GM12878 (cell line): ENCODE data around the gene SNRPA. TPM values are rescaled to one million over a fixed set of nuclear protein-coding genes. Genes with fewer than 3 reads are reported as not detected.

ENCODE experiments used
- BCLAF1 ChIP-seq: fragments of 450-650 bp; IDR thresholded peaks from 2 replicates; pipeline ENCODE4 v1.6.1; 2017; ENCODE audit warnings: antibody characterized with exemption, mild to moderate bottlenecking, moderate library complexity
- CBX3 ChIP-seq: fragments of 200-600 bp; sonication (generic); IDR thresholded peaks from 2 replicates; pipeline ENCODE4 v1.6.1; 2016; ENCODE audit warnings: low read depth, borderline replicate concordance
- CBX5 ChIP-seq: sonication (generic); IDR thresholded peaks from 2 replicates; pipeline ENCODE4 v1.6.1; 2016; ENCODE audit warnings: low read depth, moderate library complexity, mild to moderate bottlenecking, inconsistent platforms
- CREB1 ChIP-seq: IDR thresholded peaks from 2 replicates; pipeline ENCODE4 v1.6.1; 2012; ENCODE audit warnings: low read depth, mild to moderate bottlenecking, inconsistent platforms
- DPF2 ChIP-seq: fragments of 450-650 bp; IDR thresholded peaks from 2 replicates; pipeline ENCODE4 v1.6.1; 2017; ENCODE audit warnings: mild to moderate bottlenecking
- ELK1 ChIP-seq: IDR thresholded peaks from 2 replicates; pipeline ENCODE4 v1.6.1; 2012; ENCODE audit warnings: low read depth, low read length, improper control_type of control experiment
- FOS ChIP-seq: IDR thresholded peaks from 3 replicates; pipeline ENCODE4 v1.6.1; 2011; ENCODE audit warnings: borderline replicate concordance; ENCODE audit not compliant: insufficient read length; ENCODE audit errors: extremely low read depth
- POLR2AphosphoS5 ChIP-seq: IDR thresholded peaks from 2 replicates; pipeline ENCODE4 v1.6.1; 2011; ENCODE audit warnings: mild to moderate bottlenecking, low read length, inconsistent platforms
- RELB ChIP-seq: fragments of 450-650 bp; IDR thresholded peaks from 2 replicates; pipeline ENCODE4 v1.6.1; 2017; ENCODE audit warnings: low read depth, mild to moderate bottlenecking, moderate library complexity
- SREBF2 ChIP-seq: IDR thresholded peaks from 2 replicates; pipeline ENCODE4 v1.6.1; 2012; ENCODE audit warnings: mild to moderate bottlenecking, low read length
- TARDBP ChIP-seq: IDR thresholded peaks from 2 replicates; pipeline ENCODE4 v1.6.1; 2016; ENCODE audit warnings: borderline replicate concordance
- USF1 ChIP-seq: IDR thresholded peaks from 2 replicates; pipeline ENCODE4 v1.6.1; 2011; ENCODE audit warnings: borderline replicate concordance, low read depth, mild to moderate bottlenecking, moderate library complexity, mixed read lengths, low read length; ENCODE audit not compliant: insufficient read depth; ENCODE audit errors: extremely low read length
- ZBTB11 ChIP-seq: fragments of 450-650 bp; formaldehyde crosslinking; IDR thresholded peaks from 2 replicates; pipeline ENCODE4 v1.5.0; 2022; ENCODE audit warnings: mild to moderate bottlenecking, missing genetic modification characterization
- ZBTB40 ChIP-seq: fragments of 450-650 bp; IDR thresholded peaks from 2 replicates; pipeline ENCODE4 v1.6.1; 2016; ENCODE audit warnings: mild to moderate bottlenecking, moderate library complexity, borderline replicate concordance
- polyA plus RNA-seq, 11 experiments: library from polyadenylated mRNA; depleted of rRNA in 4 of 11; unstranded in 6 of 11; stranded (reverse) in 5 of 11; fragments of >200 nt; fragmentation: Nextera tagmentation in 4 of 11; fragmentation: Illumina TruSeq in 1 of 11; extraction: Ambion mirVana in 4 of 11; extraction: Trizol in 1 of 11; gene quantifications; 1 replicate in 1 of 11; 2 replicates in 10 of 11; pipeline versions ENCODE4 v1.2.1 to v1.2.3, GENCODE V29; 2011 to 2016; ENCODE audit warnings: inconsistent platforms in 2 of 11, missing spikeins in 2 of 11, low read depth in 1 of 11
- total RNA-seq, 4 experiments: library from RNA; depleted of rRNA in 3 of 4; stranded (reverse); fragments of >200 nt in 3 of 4; fragmentation: Illumina TruSeq in 1 of 4; extraction: Trizol in 1 of 4; gene quantifications; 2 replicates each; pipeline versions ENCODE4 v1.2.1 to v1.2.3, GENCODE V29; 2013 to 2021

SNRPA gene
- total and polyA plus RNA-seq, 10 of the 15 experiments (the other 5 are each of a cell fraction or from before 2014, with no cell fraction given), result 14.8 to 299 (median 202) TPM

GRCh38 chr19:40754611-40755247 lies 3.7 kb downstream of the SNRPA start (continued):
- no peak for TF ChIP-seq ELK1
- no peak; the same call in 1 of the 2 replicates for TF ChIP-seq POLR2AphosphoS5
- TF ChIP-seq RELB, result peak; percentile 46; the same call in 1 of the 2 replicates
- TF ChIP-seq TARDBP, result no peak
- no peak for TF ChIP-seq FOS
- TF ChIP-seq ZBTB40, result no peak
- TF ChIP-seq SREBF2, result no peak
- 0 out of 2 replicates have a peak, but pooled peaks have one; percentile 15 for TF ChIP-seq CREB1
- TF ChIP-seq CBX3, result no peak
- 0 out of 2 replicates have a peak, but pooled peaks have one; percentile 51 for TF ChIP-seq DPF2
- TF ChIP-seq USF1, result no peak
- TF ChIP-seq ZBTB11 (CRISPR knock-in tag), result no peak
- no peak for TF ChIP-seq CBX5
- TF ChIP-seq BCLAF1, result no peak
